Stimulated activated CD8-positive, alpha-beta memory T cell treated with anti-CD3 and anti-CD28 coated beads, Interleukin-7, amount 100 ng/mL, for 24 hours (primary cell): ENCODE measurements around the gene EPHA5.

ENCODE experiments used
- DNase-seq: peaks from one replicate; pipeline ENCODE4 v3.0.0-alpha.2; 2020; ENCODE audit warnings: low read depth

Gene EPHA5

DNA sequence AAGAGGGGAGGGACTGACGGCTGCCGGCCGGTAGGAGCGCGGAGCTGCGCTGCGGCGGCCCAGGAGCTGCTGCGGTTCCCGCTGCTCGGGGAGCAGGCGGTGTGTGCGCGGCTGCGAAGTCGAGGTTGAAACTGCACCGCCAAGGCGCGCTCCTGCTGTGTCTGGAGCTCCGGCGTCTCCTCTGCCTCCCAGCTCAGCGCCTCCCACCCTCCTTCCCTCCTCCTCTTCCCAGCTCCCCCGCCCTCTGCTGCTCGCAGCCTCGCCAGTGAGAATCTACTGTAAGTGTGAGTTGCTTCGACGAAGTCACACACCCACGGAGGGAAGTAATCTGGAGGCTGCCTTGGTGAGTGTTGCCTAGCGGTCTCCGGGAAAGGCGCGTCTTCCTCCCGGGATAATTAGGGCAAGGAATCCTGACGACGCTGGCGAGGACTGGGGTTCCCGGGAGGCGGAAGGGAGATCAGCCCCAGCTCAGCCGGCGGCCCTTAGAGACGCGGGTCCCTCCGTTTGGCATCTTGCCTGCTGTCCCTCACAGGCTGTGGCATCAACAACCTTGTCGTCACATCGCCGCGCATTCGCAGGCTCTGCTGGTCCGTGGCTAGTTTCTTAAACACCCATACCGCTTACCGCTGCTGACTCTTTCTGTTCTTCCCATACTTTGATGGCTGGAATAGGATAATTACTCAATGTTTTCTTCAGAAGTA is at the start of gene EPHA5:
Gene EPHA5, minus strand, starts transcription at position 159 of the 701 bp plus-strand sequence. CDS start 747 bp downstream, outside the sequence.
- no peak for DNase-seq

DNA sequence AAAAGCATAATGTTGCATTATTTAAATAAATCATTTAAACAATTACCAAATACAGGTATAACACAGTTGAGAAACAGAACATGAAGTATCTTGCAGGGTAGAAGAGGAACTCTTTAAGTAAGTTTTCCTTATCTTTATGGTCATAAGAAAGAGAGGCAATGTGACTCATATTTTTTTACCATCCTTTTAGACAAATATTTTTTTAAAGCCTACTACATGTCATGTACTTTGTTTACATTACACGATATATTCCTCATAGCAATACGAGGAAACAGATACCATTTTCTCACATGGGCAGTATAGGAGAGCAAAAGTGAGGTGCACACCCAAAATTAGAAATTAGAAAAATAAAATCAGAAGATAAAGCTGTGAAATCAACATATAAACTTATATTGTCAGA is 49.3 kb upstream of the EPHA5 start:
- DNase-seq: no peak

DNA sequence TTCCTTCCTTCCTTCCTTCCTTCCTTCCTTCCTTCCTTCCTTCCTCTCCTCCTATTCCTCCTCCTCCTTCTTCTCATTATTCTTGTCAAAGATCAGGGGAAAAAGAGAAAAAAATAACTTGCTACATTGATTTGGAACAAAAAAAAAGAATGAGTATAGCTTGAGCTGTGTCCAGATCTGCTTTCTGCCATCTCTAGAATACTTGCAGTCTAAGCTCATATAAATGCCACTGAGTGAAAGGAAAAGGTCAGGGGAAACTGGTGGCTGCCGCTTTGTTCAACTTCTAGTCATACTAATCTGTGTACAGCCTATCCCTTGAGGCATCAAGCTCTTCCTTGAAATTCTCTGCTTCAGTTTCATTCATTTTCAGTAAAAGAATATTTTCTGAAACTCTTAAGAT is 28.3 kb upstream of the EPHA5 start:
- no peak for DNase-seq

DNA sequence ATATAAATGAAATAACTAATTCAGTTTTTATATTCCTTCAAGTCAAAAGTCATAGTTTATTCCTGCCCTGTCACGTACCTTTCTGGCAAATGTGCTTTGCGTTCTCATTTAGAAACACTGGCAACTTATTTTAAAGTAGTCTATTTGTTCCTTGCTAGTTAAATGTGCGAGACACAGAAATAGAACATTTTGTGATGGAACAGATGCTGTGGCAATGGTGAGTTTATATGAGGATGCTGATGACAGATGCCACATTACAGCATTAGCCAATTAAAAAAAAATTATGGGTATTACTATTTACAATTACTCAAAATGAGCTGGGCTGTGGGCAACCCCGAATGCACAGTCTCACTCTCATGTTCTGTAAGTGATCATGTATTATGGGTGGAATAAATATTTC is 26.1 kb upstream of the EPHA5 start:
- DNase-seq: no peak

DNA sequence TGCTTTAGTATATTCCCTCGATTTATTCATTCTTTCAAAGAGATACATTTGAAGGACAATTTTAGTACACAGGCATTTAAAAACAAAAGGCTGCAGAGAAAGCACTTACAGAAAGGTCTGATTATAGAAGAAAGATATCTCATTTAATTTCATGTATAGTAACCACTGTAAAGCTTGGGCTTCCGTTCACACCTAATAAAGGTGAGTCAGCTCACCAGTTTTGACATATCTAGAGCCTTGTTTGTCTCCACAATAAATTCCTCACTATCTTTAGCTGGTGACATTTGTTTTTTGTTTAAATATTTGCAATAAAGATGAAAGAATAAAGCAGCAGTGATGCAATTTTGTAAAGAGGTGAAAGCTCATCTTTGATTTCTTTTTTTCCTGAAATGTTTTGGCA is 1.1 kb upstream of the EPHA5 start:
- no peak for DNase-seq

DNA sequence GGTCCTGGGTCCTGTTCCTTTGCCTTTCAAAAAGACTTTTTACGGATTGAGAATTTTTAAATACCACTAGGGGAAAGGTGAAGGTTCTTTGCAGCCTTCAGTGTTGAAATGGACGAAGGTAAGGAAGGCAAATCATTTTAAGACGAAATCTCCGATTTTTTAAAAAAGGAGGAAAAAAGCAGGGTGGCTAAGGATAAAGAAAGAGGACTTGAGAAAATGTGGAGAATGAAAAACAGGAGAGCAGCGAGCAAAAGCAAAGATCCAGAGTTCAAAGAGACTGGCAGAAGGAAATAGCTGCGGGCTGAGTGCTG is 314 bp downstream of the EPHA5 start:
- DNase-seq: no peak

DNA sequence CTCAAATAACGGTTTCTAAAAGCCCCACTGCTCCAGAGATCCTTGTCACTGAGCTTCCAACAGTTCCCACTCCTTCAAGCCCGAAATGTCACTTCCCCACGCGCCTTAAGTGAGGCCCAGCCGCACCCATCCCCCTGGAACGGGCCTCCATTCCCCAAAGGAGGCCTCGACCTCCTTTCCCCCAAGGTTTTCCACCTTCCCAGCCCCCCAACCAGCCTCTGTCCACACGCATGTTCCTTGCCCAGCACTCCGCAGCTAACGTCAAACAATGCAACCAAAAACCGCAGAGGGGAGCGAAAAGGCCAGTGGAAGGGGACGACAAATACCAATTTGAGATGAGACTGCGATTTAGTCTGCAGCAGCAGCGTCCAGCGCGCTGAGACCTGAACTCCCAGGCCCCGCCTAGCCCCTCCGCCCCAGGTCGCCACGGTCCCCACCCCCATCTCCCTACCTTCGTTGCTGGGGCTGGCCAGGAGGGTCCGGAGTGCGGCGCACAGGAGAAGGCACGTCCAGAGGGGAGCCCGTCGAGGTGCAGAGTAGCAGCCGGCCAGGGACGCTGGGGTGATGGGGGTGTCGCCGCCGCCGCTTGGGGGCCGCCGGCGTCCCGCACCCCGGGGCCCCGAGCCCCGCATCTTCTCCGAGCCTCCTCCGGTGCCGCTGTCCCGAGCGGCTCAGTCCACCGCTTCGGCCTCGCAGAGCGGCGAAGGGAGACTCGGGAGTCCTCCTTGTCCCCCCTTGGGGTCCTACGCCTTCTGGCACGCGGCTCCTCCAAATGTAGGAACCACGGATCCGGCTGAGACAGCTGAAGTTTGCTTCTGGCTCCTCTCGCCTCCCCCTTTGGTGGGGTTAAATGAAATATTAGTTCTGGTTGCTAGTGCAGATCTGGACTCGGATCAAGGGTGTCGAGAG is 924 bp downstream of the EPHA5 start:
- no peak for DNase-seq

DNA sequence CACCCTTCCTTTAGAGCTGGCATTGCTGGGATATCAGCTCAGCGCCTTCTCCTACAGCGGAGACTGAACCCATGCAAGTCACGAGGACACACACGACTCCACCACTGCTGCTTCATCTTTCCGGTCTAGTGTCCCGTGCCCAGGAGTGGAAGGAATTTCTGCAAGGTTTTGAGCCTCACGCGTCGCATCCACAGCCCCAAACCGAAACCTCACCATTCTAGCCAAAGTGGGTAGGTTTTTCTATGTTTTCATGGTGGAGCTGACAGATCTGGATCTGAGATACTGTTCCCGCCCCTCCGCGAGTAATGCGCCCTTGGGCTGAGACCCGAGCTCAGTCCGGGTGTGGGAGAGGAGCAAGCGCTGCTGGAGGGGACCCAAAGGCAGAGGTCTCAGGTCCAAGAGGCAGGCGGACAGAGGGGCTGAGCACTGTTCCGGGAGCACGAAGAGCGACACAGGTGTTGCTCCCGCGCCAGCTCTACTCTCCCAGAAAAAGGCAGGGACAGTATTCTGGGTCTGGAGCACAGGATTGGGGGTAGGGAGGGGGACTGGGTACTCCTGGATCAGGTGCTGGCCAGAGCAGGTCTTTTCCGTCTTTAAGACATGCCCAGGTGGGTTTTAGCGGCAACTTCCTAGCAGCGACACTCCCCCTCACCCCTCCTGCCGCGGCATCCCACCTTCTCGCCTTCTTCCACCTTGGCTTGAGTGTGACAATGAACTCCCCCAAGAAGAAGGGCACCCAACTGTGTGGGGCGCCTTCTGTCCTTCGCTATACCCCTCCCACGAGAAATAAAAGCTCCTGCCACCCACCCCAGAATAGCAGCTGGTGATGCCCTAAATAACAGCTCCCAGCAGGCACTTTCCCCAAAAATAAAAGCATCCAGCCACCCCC is 1.8 kb downstream of the EPHA5 start:
- no peak for DNase-seq

DNA sequence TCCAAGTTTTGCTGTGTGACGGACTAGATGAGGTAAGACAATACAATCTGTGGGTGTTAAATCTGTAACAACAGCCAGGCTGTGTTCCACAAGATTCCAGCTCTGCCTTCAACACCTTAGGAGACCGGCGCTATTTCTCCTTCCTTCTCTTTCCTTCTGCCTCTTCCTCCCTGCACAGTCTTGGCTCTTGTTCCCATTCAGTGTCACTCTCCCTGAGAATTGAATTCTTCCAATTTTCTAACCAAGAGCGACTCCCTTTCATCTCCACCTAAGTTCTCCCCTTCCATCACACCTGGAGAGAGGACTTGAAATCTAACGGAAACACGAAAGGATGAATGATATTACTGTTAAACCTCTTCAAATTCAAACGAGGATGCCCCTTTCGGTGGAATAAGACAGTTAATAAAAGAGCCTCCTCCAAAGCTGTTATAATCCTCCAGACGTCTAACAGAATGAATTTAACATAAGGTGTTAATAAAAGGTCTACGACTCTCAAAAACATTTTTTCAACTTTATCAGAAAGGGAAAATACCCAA is 2.7 kb downstream of the EPHA5 start:
- no peak for DNase-seq

DNA sequence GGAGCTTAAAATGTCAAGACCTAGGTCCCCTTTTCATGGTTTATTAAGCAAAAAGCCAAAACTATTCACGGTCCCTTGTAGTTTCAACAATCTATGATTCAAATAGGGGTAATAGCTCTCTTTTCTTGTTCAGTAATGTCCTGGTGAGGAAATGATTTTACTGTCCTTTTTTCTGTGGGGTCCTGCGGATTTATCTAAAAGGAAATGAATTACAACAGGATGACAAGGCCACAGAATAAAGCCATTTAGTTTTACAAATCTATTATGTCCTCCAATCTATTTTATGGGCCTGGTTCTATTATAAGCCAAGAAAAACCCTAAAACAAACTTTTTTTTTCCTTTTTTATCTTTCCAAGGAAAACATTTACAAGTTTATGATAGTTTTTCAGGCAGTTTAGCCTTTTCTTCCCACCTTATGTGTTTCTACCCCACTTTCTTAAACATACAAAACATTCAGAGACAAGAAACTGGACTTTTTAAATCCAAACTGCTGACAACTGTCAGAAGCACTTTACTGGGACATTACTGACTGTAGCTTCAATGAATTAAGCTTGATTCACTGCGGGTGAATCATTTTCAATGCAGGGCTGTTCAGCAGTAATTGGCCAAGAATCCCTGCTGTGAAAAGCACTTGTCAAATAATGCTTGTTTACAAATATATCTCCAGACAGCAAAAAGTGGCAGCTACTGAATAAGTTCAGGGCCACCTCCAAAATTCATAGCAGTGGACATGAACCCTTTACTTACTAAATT is 4.3 kb downstream of the EPHA5 start:
- no peak for DNase-seq

DNA sequence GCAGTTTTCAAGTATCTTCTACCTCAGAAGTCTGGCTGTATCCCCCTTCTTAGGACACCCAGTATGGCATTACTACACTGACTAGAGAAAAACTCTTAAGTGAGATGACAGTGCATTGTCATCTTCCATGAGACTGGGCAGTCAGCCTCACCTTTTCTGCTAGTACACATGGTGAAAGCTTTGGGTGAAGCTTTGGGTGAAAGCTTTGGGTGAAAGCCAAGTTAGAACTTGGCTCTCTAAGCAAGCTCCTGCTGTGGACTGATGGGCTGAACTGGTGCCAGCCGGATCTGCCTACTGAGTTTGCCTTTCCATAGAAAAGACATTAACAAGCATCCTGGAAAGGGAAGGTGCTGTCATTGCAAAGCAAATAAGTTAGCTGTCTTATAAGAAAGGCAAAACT is 8.8 kb downstream of the EPHA5 start:
- DNase-seq: no peak

DNA sequence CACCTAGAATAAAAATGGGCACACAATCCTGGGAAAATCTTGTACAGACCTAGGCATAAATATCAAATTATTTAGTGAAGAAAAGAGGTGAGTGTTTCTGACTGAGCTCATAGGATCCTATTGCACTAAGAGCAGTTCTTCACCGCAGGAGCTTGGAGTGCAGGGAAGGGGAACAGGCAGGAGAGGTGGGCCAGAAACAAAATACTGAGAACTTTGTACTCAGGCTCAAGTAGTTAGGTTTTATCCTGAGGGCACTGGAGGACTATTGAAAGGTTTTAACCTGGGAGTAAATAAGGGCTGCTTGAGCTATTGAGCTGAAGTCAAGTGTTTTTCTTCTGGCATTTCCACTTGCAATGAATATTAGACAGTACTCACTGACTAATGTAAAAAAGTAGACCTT is 12.2 kb downstream of the EPHA5 start:
- no peak for DNase-seq

DNA sequence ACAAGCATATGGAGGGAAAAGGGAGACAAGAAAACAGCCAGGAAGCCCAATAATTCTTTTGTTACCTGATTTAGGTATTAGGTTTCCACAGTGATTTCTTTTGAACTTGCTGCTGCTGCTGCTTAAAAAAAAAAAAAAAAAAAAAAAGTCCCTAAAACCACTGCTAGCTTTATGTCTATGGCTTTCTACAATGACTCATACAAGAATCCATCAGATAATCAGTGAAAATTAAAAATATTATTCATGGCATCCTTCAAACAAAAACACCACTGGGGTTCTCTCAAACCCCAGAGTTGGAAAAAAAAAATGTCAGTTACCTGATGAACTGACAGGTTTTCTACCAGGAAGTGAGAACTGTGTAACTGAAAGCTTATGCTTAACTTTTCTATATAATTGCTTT is 14.3 kb downstream of the EPHA5 start:
- DNase-seq: no peak

DNA sequence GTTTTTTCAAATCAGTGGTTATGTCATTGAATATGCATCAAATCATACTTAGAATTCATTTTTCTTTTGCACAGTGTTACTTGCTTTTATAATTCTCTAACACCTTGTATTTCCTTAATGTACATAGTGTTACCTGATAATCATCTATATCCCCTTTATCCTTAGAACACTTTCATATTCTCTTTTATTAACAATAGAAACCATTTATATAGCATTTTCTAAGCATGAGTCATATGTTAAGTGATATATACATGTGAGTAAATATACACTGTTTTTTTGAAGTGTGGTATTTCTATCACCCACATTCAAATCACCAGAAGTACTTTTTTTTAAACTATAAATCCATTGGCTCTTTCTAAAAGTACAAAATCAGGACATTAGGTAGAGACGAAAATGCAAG is 15.3 kb downstream of the EPHA5 start:
- DNase-seq: no peak

DNA sequence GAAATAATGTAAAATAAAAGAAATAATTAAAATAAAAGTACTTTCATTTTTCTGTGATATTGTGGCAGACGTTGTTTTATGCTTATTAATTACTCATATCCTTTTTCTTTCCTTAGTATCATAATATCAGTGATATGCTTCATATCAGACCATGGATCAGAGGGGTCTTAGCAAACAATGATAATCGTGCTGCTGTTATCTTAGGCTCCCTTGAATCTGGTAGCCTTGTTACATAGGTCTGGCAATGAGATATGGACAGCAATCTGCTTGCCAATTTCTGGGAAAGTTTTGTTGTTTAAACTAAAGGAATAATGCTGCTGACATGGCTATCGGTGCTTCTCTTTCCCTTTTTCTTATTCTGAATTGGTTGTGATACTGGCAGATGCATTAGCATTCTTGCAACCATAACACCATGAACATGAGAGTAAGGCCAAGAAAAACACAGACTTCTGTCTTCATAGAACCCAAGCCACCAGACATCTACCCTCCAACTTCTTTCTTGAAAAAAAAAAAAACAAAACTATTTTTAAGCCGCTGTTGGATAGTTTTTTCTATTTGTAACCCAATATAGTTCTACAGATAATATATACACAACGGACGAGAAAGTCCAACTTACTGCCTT is 16.4 kb downstream of the EPHA5 start:
- no peak for DNase-seq

DNA sequence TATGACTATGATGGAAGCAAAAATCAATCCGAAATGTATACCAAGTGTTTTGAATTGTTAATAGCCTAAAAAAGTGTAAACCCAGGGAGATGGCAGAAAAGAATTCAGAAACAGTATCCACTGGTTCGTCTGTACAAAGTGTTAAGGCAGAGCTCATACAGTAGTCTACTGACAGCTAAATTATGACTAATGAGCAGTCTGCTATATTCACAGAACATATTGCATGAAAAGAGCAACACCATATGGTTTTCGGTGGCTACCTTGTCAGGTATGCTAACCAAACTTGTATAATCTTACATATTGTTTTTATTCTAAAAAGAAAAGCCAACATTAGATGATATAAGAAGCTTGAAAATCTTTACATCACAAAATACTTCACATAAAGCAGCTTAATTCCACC is 18.5 kb downstream of the EPHA5 start:
- no peak for DNase-seq

DNA sequence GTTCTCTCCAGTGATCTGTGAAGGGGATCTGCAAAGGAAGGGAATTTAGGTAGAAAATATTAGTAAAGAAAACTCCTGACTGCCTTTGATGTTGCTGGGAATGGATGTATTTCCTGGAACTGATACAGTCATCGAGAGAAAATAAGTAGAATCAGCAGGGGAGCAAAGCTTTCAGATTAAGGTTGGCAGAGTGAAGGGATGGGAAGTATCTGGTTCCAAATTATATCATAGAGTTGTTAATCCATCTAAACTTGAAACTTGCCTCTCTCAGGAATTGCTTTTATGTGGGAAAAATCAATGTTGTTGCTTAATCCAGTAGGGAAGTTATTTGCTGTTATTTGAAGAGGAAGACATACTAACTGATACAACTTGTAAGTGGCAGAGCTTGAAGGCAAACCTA is 19.3 kb downstream of the EPHA5 start:
- no peak for DNase-seq

DNA sequence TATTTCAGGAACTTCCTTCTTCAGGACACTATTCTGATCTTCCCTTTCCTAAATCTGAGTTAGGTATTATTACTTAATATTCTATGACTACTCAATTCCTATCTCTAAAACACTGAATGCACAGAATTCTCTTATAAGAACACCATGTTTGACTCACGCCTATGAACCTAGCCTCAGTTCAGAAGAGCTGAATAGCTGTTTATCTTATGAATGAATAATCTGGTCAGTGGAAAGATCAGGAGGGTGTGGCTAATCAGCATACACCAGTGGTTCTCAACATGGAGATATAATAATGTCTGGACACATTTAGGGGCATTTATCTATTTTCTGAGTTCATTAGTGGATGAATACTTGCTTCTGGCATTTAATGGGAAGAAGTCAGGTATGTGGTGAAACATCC is 24.2 kb downstream of the EPHA5 start:
- DNase-seq: no peak

DNA sequence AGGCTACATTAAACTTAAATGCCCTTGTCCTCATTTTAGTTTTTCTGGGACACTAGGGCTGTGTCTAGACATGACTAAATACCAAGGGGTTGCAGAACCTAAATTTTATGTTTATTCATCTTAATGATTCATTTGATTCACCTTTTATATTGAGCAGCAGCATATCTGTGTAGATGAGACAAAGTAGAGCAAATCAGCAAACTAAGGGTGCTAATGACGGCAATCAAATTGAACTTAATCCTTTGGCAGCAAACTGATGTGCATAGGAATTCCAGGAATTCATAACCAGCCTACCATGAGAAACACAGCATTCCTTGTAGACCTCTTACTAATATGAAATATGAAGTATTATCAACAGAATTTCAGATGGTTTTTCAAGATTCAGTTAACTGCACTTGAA is 25.1 kb downstream of the EPHA5 start:
- no peak for DNase-seq

DNA sequence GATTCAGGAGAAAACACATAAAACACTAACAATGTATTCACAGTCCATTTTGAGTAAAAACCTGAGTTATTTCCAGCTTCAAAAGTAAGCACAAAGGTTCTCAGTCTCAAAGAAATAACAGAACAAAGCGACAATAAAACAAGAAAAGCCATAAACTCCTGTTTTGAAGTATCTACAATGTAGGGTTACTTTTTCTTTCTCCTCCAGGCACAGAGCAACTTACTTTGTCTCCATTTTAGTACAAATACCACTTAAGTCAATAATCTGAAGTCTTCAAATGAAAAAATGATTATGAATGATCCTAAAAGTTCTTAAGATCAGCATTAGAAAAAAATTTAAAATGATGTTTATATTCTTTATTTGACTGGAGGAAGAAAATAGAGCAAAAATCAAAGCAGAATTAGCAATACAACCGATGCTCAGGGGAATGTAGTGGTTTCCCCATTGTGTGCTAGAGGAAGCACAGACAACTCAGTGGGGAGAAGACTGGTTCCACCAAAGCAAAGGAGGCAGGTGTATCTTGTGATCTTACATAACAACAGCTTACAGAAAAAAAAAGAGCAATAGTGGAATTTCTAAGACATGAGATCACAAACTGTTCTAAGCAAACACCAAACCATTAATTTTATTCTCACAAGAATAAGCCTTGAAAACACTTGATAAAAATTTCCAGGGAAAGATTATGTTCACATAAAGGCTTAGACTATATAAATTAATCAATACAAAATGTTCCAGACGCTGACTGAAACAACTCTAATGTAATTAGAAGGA is 35.1 kb downstream of the EPHA5 start:
- DNase-seq: no peak
